NCI-H748 treated with DMSO at 0.1 percent for 48 hours (cell line): ENCODE measurements around the gene ROPN1L.
"Not testable (repeated sequence)": the region's sequence is repeated elsewhere in the genome, so short reads cannot be mapped to it uniquely, and the experiment has no call there.

ENCODE experiments used
- DNase-seq: peaks from one replicate; lab custom pipeline; 2025; lab: John Stamatoyannopoulos, UW

Gene ROPN1L

GRCh38 chr5:10441083-10441991, at the start of gene ROPN1L:
ROPN1L (plus strand) TSS chr5:10441879; CDS start chr5:10442168, 289 bp downstream.
- DNase-seq: peak; percentile 98

DNA sequence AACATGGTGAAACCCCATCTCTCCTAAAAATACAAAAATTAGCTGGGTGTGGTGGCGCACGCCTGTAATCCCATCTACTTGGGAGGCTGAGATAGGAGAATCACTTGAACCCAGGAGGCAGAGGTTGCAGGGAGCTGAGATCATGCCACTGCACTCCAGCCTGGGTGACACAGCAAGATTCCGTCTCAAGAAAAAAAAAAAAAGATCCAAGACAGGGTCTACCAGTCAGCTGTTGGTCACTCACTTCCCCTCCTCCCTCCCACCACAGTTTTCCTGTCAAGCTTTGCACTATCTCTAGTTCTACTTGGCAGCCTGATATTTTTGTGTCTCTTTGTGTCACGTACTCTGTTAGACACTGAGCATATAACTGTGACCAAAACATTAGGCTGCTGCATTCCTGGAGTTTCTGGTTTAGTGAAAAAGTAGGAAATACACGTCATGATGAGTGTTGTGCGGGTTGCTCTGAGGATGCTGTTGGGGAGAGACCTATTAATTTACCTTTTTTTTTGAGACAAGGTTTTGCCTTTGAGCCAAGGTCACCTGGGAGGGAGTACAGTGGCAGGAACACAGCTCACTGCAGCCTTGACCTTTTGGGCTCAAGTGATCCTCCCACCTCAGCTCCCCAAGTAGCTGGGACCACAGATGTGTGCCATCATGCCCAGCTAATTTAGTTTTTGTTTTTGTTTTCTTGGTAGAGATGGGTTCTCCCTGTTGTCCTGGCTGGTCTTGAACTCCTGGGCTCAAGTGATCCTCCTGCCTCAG, 48.9 kb upstream of the ROPN1L start:
- DNase-seq: not testable (repeated sequence)

DNA sequence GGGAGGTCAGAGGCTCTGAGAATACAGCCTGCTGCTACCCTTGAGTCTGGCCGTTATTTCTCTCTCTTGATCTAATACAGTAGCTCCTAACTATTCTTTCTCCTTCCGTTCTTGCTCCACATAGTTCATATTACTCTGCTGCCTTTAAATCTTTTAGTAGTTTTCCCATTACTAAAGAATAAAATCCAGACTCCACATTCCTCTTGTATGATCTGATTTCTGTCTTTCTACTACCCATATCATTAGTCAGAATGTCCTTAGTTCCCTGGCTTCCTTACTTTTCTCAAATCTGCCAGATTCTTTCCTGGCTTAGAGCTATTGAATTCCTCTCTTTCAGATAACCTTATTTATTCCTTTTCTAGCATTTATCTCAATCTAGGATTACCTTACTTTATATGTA, 48.2 kb upstream of the ROPN1L start:
- no peak for DNase-seq

DNA sequence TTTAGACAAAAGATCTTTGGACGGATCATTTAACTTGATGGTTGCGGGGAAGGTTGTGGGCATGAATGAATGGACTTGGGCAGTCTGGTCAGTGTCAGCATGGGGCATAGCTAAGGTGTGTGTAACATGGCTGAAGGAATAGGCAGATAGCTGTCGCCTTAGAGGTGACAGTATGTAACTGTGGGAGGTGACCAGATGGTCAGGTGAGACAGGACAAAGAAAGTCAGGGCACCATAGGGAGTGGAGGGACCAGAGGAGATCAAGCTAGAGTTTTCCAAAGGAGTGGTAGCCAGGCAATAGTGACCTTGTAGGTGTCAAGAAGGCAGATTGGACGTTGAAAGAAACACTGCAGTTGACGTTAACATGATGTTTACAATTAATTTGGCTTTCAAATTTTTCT, 45.1 kb upstream of the ROPN1L start:
- DNase-seq: no peak

DNA sequence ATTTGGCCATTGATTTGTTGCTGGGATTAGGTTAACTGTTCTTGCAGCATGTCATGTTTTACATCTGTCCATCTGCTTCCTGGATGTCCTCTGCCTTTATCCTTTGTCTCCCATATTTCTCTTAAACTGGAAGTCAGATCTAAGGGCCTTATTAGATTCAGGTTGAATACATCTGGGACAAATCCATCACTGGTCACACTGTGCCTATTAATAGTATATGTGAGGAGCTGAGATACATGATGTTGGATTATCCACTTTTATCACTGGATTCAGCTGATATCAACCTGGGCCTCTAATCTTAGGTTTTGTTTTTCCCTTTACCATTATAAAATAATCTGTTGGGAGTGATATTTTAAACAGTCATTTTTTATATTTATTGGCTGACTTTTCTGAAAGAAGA, 41.8 kb upstream of the ROPN1L start:
- no peak for DNase-seq

DNA sequence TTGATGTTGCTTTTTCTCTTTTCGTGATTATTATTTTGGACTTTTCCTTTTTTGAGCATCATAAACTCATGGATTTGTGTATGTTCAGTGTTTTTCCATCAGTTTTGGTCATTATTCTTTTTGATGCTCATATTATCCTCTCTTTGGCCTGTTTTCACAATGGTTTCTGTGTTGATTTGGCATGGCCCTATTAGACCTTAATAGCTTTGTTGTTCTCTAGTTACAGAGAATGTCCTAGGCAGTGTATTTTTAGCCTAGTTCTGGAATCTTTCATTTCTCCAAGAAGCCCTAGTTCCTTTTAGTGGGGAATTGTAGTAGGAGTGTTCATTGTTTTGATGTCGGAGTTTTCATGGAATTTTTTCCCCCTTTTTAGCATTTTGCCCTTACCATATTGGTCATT, 41.3 kb upstream of the ROPN1L start:
- no peak for DNase-seq

DNA sequence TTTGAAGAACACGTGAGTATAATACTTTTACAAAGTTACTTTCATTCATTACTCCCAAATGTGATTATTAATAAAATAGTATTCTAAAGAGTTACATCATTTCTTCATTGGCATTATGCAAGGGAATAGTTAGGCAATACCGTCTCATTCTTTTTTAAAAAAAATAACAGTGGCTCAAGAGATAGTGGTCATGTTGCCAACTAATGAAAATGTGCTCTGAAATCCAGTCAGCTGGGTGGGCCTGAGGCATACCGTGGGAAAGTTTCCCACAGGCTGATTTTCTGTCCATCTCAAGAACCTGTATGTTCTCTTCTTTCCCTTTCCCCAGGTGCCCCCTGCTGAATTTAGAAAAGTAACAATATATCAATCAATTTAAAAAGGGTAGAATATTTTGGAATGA, 40.8 kb upstream of the ROPN1L start:
- no peak for DNase-seq

DNA sequence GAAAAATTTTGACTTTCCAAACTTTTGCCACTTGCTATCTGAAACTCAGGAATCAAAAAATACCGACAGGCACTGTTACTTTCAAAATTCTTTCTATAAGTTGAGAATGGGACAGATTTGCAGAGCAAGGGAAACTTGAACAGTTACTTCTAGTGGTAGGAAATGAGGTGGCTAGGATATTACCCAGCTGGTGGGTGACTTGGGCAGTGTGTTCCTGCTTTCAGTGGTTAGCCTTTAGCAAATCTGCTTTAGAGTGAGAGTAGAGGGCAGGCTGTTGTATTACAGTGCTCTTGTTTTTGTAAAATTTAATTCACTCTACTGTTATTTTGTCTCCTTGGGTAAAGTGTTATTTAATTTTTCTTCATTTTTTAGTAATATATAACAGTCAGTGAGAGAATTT, 40.2 kb upstream of the ROPN1L start:
- DNase-seq: no peak

- no peak for DNase-seq
Measured at GRCh38 chr5:10403829-10404228, 37.9 kb upstream of the ROPN1L start.

DNA sequence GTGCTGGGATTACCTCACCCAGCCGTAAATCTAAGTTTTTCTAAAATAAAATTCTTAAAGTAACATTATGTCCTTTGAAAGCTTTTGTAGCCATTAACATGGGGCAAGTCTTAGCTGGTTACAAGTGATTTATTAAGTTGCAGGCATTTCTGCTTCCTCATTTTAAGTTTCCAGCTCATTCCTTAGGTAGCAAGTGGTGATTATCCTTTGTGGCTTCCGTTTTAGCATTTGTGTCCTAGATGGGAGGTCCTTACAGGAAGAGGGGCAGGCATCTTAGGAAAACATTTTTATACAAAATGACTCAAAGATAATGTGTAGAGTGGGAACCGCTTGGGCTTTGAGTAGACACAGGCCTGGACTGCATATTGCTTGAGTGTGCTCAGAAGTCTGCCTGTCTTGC, 35.0 kb upstream of the ROPN1L start:
- DNase-seq: no peak

- no peak for DNase-seq
Measured at GRCh38 chr5:10409504-10409903, 32.2 kb upstream of the ROPN1L start.

- DNase-seq: no peak
Measured at GRCh38 chr5:10410662-10411061, 31.0 kb upstream of the ROPN1L start.

- DNase-seq: no peak
Measured at GRCh38 chr5:10411336-10411735, 30.3 kb upstream of the ROPN1L start.

- no peak for DNase-seq
Measured at GRCh38 chr5:10416868-10417267, 24.8 kb upstream of the ROPN1L start.

GRCh38 chr5:10418654-10419345, 22.9 kb upstream of the ROPN1L start:
- DNase-seq: no peak

DNA sequence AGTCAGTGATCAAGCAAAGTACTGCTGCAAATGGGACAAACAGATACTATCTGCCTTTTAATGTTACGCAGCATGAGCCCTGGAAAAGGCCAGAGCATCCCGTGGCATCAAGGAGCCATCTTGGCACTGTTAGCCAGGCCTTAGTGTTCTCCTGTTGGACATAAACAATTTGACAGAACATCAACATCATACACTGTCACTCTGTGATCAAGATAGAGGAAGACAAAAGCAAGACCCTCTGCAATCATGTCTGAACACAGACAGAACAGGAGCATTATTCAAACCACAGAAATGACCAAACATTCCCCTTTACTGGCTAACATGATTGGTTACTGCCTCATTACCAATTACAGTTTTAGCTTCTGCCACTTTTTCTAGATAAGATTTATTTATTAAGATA, 21.2 kb upstream of the ROPN1L start:
- DNase-seq: no peak

DNA sequence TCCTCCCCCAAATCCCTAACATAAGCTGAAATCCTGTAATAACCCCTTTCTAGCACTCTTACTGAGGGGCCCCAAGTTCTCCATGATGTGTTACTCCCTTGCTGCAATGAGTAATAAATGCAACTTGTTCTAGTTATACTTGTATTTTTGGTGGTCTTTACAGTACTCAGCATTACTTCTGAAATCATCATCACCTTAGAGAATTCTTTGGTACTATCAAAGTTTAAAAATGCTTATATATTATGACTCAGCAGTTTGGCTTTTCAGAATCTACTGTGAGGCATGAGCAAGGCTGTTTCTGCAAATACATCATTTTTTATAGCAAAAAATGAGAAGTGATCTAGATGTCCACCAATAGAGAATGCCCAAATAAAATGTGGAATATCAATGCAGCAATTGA, 20.7 kb upstream of the ROPN1L start:
- no peak for DNase-seq

- no peak for DNase-seq
Measured at GRCh38 chr5:10421896-10422691, 19.6 kb upstream of the ROPN1L start.

DNA sequence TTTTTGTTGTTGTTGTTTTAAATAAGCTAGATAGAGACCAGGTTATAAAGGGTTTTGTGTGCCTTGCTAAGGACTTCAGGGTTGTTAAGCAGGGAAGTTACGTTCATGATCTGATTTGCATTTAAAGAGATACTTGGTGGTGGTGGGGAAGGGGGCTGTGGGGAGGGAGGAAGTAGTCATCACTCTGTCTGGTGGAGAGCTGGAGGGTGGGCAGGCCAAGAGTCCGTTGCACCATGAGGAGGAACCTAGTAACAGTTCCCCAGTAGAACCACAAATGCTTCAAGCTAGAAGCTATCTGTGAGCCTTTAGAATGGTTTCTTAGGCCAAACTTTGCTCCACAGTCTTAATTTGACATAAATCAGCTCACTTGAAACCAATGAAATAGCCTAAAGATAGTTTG, 18.7 kb upstream of the ROPN1L start:
- no peak for DNase-seq

DNA sequence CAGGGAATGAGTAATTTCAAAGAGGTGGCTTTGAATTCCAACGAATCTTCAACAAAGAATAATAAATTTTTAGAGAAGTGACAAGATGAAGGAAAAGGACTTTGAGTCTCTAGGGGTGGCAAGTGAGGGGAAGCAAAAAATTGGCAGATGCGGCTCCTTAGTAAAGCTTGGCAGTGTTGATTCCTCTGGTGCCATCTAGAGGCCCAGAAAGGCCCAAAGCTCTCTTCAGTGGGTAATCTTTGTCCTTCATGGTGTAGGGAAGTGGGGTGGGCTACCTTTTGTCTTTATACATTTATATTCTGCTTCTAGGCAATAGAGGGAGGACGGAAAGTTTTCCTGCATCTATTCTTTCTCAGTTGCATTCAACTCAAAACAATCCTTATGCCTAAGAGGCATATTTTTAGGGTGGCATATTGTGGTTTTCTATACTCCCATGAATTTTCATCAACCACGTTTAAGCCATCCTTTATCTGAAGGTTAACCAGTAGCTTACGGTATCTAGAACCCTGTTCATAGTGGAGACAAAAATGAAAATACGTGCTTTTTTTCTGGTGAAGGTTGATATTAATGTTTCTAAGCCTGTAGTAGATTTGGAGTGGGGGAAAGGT, 17.5 kb upstream of the ROPN1L start:
- DNase-seq: peak; percentile 54

DNA sequence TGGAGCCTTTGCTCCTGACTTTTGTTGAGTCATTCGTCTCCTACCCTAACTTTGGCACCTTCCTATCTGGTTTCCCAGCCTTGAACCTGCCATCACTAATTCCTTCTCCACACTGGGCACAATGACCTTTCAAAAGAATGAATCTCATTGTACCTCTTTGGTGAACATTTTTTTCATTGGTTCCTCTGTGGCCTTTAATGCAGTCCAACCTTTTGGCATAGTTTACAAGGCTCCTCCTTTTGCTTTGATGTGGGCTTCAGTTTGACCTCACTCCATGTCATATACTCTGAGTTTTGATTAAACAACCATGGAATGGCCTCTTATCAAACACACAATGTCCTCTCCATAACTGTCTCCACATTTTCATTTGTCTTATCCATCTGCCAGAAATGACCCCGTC, 14.5 kb upstream of the ROPN1L start:
- DNase-seq: no peak
